ENCODE data around the gene SVBP. TPM values are rescaled to one million over a fixed set of nuclear protein-coding genes. Genes with fewer than 3 reads are reported as not detected.

Gene SVBP
- polyA plus RNA-seq, 1 donor: 60.0 TPM

GRCh38 chr1:42765832-42766740 is 51.1 kb downstream of the SVBP start:
- DNase-seq: peak; percentile 74

GRCh38 chr1:42765269-42765668 is 51.9 kb downstream of the SVBP start:
- DNase-seq: no peak

GRCh38 chr1:42762269-42762668 is 54.9 kb downstream of the SVBP start:
- DNase-seq: no peak

GRCh38 chr1:42761567-42761966 is 55.6 kb downstream of the SVBP start:
- no peak for DNase-seq

- DNase-seq: no peak
Measured at GRCh38 chr1:42759114-42759513, 58.1 kb downstream of the SVBP start.

GRCh38 chr1:42758641-42759040 is 58.6 kb downstream of the SVBP start:
- no peak for DNase-seq

- no peak for DNase-seq
Measured at GRCh38 chr1:42757892-42758275, 59.3 kb downstream of the SVBP start.

Other genes starting within 250 kb of the SVBP start
- 59.6 TPM for gene PPIH, start 159.0 kb downstream of the SVBP start, polyA plus RNA-seq (ENCODE audit: insufficient read length)
- gene YBX1, start 135.0 kb downstream of the SVBP start, polyA plus RNA-seq (ENCODE audit: insufficient read length): 630 TPM
- 83.3 TPM for gene CLDN19, start 77.2 kb downstream of the SVBP start, polyA plus RNA-seq (ENCODE audit: insufficient read length)
- 73.6 TPM for gene P3H1, start 50.4 kb downstream of the SVBP start, polyA plus RNA-seq (ENCODE audit: insufficient read length)
- gene C1orf50, start 50.1 kb downstream of the SVBP start, polyA plus RNA-seq (ENCODE audit: insufficient read length): 14.4 TPM
- gene TMEM269, start 32.4 kb downstream of the SVBP start, polyA plus RNA-seq (ENCODE audit: insufficient read length): 1.3 TPM
- gene ERMAP, start 275 bp downstream of the SVBP start, polyA plus RNA-seq (ENCODE audit: insufficient read length): 26.7 TPM
- gene ZNF691, start 29.2 kb upstream of the SVBP start, polyA plus RNA-seq (ENCODE audit: insufficient read length): 21.2 TPM
- gene SLC2A1, start 141.5 kb upstream of the SVBP start, polyA plus RNA-seq (ENCODE audit: insufficient read length): 31.7 TPM

All from left kidney (tissue), 2 donors.